Measurements from ENCODE around the gene ARHGAP24. TPM values are rescaled to one million over a fixed set of nuclear protein-coding genes. Genes with fewer than 3 reads are reported as not detected.

The ARHGAP24 gene
- total RNA-seq, 1 donor from 2014 or later = 11.1 TPM

- no peak overlapping the region for H3K4me3 ChIP-seq (ENCODE audit: low read depth, low read length)
- TF ChIP-seq CTCF (IDR thresholded peaks at IDR 0.05; ENCODE audit: insufficient read depth, low read length, severe bottlenecking) = no peak
- H3K27me3 ChIP-seq (ENCODE audit: control insufficient read depth, insufficient read depth, low read length) = no peaks in the 10 kb centered on the region
- no peak for FAIRE-seq
- no peak for DNase-seq (ENCODE audit: low read depth)
- no peaks in the 10 kb centered on the region for H3K36me3 ChIP-seq (ENCODE audit: control insufficient read depth, insufficient read depth, low read length)
Measured at GRCh38 chr4:85826060-85826678, 351.2 kb downstream of the ARHGAP24 start.

- TF ChIP-seq CTCF (IDR thresholded peaks at IDR 0.05; ENCODE audit: insufficient read depth, low read length, severe bottlenecking) = no peak
- H3K4me3 ChIP-seq (ENCODE audit: low read depth, low read length) = no peak overlapping the region
- no peaks in the 10 kb centered on the region for H3K27me3 ChIP-seq (ENCODE audit: control insufficient read depth, insufficient read depth, low read length)
- FAIRE-seq (no peak), DNase-seq (ENCODE audit: low read depth) (peak; percentile 78)
- no peaks in the 10 kb centered on the region for H3K36me3 ChIP-seq (ENCODE audit: control insufficient read depth, insufficient read depth, low read length)
Measured at GRCh38 chr4:85828027-85828890, 353.3 kb downstream of the ARHGAP24 start.

GRCh38 chr4:85829276-85830051 lies 354.5 kb downstream of the ARHGAP24 start:
- DNase-seq (ENCODE audit: low read depth) (peak; percentile 81), FAIRE-seq (no peak)
- TF ChIP-seq CTCF (IDR thresholded peaks at IDR 0.05; ENCODE audit: insufficient read depth, low read length, severe bottlenecking) = no peak
- H3K4me3 ChIP-seq (ENCODE audit: low read depth, low read length) = no peak overlapping the region
- no peaks in the 10 kb centered on the region for H3K36me3 ChIP-seq (ENCODE audit: control insufficient read depth, insufficient read depth, low read length)
- no peaks in the 10 kb centered on the region for H3K27me3 ChIP-seq (ENCODE audit: control insufficient read depth, insufficient read depth, low read length)

- no peaks in the 10 kb centered on the region for H3K27me3 ChIP-seq (ENCODE audit: control insufficient read depth, insufficient read depth, low read length)
- TF ChIP-seq CTCF (IDR thresholded peaks at IDR 0.05; ENCODE audit: insufficient read depth, low read length, severe bottlenecking) = no peak
- no peaks in the 10 kb centered on the region for H3K36me3 ChIP-seq (ENCODE audit: control insufficient read depth, insufficient read depth, low read length)
- H3K4me3 ChIP-seq (ENCODE audit: low read depth, low read length) = no peak overlapping the region
- DNase-seq (ENCODE audit: low read depth) (no peak), FAIRE-seq (no peak)
Measured at GRCh38 chr4:85831647-85832046, 356.7 kb downstream of the ARHGAP24 start.

- DNase-seq (ENCODE audit: low read depth) (no peak), FAIRE-seq (no peak)
- Histone ChIP-seq H3K4me3 (ENCODE audit: low read depth, low read length) (no peak overlapping the region), H3K36me3 (ENCODE audit: control insufficient read depth, insufficient read depth, low read length) (no peaks in the 10 kb centered on the region), H3K27me3 (ENCODE audit: control insufficient read depth, insufficient read depth, low read length) (no peaks in the 10 kb centered on the region)
- TF ChIP-seq CTCF (IDR thresholded peaks at IDR 0.05; ENCODE audit: insufficient read depth, low read length, severe bottlenecking) = no peak
Measured at GRCh38 chr4:85833302-85833701, 358.4 kb downstream of the ARHGAP24 start.

Measured in bronchial epithelial cell (primary cell).